Activated CD4-positive, CD25-positive, alpha-beta regulatory T cell treated with anti-CD3 and anti-CD28 coated beads, Interleukin-2, amount 50 U/mL, for 24 hours (primary cell): ENCODE data around the gene VMP1.
A peak's percentile ranks its signal among the peaks of the same experiment; 100 is the strongest.
"Not testable (repeated sequence)": the region's sequence is repeated elsewhere in the genome, so short reads cannot be mapped to it uniquely, and the experiment has no call there.

Source experiments
- ATAC-seq, 2 donors: fragments of 150-1000 bp; cut with Tn5 transposase; one replicate each; pipeline ENCODE4 v1.10.0; 2021; ENCODE audit warnings: mild to moderate bottlenecking in 1 of 2, moderate library complexity in 1 of 2

Gene VMP1

DNA sequence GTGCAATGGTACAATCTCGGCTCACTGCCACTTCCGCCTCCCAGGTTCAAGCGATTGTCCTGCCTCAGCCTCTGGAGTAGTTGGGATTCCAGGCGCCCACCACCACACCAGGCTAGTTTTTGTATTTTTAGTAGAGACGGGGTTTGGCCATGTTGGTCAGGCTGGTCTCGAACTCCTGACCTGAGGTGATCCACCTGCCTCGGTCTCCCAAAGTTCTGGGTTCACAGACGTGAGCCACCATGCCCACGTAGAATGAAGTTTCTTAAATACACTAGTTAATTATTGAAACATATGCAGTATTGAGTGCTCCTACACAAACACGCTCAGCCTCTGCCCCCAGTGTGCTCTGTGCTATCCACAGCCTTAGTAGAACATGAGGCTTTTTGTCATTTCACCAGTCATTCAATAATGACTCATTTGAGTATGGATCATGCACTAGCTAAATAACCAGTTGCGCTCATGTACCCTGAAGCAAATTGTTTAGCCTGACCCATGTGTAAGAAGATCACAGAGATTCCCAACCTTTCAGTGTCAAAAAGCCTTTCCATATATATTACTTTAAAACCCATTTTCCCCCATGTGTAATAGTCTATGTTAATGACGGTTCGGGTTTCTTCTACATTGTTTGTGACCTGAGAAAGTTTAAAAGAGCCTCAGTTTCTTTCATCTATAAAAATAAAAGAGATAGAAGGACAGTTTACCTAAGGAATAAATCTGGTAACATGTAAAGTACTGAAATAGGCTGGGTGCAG, 135.6 kb downstream of the VMP1 start:
- ATAC-seq, result peak; percentile 69 to 72

DNA sequence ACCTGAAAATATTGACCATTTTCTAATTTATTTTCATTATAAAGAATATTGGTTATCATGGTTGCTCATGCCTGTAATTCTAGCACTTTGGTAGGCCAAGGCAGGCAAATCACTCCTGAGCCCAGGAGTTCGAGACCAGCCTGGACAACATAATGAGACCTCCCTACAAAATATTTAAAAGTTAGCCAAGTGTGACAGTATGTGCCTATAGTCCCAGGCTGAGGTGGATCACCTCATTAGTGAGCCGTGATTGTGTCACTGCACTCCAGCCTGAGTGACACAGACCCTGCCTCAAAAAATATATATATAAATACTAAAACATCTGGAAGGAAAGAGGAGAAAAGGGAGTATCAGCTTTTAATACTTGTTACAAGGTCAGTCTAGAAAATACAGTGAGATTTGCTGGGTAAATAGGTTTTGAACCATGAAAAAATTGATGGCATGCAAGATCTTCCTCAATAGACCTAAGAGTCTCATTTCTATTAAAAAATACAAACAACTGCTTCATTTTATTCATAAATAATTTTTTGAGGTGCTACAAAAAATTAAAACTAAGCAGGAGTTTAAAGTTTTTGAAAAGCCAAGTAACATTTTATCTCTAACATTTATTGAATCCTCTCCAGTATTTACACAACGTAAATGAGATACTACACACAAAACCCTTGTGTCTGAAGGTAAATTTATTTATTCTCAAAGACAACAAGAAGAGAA, 137.6 kb downstream of the VMP1 start:
- no peak for ATAC-seq

DNA sequence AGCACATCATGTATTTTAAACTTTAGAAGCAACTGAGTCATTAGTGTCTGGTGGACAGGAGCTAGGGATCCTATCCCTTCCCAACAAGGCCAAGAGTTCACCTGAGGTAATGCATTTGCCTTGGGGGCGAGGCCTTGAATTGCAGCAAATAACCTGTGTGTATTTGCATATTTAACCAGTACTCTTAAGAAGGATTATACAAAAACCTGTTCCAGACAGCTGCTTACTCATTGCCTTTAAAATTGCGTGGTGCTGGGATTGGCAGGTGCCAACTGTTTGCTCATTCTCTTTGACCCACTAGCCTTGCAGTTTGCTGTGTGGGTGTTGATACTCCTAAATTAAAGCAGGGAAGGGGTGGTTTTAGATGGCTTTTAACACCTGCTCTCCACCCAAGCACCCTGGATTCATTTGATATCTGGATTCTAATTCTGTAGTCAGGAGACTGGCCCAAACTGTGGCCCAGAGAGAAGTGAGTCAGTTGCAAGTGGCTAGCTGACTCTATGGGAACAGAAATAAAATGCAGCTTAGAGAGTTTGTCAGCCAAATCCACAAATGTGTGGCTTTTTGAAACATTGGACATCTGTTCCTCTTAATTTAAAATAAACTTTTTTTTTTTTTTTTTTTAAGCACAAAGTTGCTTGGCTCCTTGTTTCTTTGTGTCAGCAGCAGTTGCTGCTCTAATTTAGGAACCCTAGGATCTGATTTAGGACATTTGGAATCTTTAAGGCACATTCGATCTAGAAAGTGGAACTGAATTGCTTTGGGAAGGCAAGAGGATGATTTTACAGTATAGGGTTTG, 138.3 kb downstream of the VMP1 start:
- peak; percentile 33 to 34 for ATAC-seq

DNA sequence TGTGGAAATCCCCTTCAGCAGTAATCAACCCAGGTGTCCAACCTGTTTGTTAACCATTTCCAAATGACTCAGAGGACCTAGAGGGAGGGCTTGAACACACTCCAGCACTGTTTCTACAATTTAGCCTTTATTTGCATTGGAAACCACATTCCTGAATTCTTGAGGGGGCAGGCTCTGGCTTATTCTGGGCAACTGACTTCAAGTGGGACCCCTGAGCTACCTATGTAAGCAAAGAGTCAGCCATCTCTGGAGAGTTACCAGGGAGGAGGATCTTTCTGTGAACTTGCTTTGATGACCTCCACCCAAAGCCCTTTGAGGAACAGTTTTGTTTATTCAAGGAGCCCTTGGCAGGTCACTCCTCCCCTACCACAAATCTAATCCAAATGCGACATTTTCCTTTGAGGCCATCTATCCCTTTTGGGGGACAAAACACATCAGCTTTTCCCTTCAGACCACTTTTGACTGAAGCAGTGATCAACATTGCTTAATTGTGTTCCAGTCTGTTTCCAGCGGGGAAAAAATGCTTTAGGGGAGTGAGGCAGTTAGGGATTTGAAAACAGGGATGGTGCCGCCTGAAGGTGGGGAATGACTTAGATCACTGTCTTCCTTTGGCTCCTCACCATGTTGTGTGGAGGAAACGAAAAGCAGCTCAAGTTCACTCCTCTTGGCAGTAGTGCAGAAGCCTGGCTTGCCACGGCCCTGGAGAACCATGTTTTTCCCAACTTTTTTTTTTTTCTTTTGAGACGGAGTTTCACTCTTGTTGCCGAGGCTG, 139.1 kb downstream of the VMP1 start:
- ATAC-seq, result peak; percentile 60

DNA sequence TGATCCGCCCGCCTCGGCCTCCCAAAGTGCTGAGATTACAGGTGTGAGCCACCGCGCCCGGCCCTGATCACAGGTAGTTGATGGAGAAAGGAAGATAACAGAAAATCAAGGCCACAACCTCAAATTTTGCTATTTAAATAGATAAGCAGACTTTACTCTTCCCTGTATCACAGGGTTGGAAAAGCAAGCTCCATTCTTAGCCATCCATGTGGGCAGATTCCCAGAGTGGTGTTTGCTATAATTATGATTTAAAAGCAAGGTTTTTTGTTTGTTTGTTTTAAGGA, 140.9 kb downstream of the VMP1 start:
- ATAC-seq, result no peak

DNA sequence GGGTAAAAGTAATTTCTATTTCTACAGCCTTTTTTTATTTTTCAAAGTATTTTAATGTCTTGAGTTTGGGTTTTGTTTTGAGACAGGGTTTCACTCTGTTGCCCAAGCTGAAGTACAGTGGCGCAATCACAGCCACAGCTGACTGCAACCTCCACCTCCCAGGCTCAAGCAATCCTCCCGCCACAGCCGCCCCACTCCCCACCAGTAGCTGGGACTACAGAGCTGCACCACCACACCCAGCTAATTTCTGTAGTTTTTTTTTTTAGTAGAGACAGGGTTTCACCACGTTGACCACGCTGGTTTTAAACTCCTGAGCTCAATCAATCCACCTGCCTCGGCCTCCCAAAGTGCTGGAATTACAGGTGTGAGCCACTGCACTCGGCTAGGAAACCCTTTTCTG, 141.3 kb downstream of the VMP1 start:
- peak in 1 of 2 donors; percentile 19 for ATAC-seq

DNA sequence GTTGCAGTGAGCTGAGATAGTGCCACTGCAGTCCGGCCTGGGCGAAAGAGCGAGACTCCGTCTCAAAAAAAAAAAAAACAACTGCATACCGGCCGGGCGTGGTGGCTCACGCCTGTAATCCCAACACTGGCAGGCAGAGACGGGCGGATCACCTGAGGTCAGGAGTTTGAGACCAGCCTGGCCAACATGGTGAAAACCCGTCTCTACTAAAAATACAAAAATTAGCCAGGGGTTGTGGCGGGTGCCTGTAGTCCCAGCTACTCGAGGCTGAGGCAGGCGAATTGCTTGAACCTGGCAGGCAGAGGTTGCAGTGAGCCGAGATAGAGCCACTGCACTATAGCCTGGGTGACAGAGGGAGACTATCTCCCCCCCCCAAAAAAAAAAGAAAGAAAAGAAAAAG, 142.9 kb downstream of the VMP1 start:
- not testable (repeated sequence) for ATAC-seq

DNA sequence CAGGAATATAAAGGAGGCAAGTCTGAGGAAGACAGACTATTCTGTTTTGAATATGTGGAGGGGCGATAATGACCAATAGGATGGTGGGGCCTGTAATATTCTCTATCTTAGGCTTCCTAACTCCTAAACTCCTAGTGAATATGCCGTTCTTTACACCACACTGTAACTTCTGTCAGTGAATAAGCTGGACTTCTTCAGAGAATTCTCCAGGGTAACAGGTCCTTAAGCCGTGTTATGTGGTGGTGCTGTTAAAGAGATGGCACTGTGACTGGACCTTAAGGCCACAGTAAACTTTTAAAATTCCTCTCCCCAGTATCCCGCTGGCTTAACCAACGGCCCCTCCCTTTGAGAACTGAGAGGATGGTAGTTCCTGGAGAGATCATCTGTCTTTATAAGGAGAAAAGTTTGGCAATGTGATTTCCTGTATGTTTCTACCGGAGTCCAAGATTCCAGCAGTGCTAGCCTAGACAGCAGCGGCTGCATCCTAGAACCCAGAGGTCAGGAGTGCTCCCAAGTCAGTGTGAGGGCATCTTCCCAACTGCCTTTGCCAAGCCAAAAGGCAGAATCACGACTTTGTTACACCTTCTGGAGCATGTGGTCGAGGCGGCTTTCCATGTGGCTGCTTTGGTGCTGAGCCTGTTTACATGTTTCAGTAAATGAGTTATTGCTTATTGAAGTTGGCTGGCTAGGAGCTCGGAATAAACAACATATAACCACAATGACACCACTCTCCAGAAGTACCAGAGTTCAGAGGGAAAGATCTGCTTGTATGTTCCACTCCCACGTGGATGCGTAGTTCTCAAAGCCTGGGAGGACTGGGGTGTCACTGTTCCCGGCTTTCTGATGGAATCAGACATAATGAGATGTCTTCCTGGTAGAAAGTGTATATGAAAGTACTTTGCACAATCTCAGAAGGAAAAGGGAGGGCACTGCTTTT, 144.3 kb downstream of the VMP1 start:
- ATAC-seq, result no peak

DNA sequence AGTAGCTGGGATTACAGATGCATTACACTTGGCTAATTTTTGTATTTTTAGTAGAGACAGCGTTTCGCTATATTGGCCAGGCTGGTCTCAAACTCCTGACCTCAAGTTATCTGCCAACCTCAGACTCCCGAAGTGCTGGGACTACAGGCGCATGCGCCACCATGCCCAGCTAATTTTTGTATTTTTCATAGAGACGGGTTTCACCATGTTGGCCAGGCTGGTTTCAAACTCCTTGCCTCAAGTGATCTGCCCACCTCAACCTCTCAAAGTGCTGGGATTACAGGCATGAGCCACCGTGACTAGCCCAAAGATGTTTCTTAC, 145.4 kb downstream of the VMP1 start:
- not testable (repeated sequence) for ATAC-seq

DNA sequence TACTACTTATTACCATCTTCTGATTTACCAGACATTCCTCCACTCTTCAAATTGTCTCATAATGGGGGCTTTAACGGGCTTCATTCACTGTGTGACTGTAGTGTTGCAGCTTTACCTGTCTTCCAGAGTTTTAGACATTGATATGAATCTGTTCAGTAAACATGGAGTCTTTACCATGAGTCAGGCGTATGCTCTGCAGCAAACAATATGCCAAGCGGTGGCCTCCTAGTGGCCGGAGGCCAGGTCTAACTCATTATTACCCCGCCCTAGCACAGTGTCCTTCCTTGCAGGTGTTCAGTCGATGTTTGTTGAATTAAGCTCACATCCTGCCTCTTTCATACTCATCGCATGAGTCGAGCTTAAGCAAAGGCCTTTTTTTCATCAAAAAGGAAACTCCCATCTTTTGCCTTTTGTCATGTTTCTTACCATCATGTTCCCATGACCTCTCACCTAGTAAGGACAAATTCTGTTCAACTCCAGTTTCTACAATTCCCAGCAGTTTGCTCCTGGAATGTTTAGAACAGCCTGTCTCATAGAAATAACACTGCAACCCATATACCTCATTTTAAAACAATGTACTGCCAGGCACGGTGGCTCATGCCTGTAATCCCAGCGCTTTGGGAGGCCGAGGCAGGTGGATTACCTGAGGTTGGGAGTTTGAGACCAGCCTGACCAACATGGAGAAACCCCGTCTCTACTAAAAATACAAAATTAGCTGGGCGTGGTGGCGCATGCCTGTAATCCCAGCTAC, 145.9 kb downstream of the VMP1 start:
- ATAC-seq, result peak; percentile 92 to 94

DNA sequence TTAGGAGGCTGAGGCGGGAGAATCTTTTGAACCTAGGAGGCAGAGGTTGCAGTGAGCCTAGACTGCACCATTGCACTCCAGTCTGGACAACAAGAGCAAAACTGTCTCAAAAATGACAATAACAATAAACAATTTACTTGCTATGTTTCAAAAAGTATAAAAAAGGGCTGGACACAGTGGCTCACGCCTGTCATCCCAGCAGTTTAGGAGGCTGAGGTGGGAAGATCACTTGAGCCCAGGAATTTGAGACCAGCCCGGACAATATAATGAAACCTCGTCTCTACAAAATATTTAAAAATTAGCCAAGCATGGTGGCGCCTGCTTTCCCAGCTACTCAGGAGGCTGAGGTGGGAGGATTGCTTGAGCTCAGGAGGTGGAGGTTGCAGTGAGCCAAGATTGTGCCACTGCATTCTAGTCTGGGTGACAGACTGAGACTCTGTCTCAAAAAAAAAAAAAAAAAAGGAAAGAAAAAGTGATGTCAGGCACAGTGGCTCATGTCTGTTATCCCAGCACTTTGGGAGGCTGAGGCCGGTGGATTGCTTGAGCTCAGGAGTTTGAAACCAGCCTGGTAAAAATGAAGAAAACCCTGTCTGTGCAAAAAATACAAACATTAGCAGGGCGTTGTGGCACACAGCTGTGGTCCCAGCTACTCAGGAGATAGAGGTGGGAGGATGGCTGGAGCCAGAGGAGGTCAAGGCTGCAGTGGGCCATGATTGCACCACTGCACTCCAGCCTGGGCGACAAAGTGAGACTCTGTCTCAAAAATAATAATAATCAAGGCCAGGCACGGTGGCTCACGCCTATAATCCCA, 146.7 kb downstream of the VMP1 start:
- not testable (repeated sequence) for ATAC-seq

DNA sequence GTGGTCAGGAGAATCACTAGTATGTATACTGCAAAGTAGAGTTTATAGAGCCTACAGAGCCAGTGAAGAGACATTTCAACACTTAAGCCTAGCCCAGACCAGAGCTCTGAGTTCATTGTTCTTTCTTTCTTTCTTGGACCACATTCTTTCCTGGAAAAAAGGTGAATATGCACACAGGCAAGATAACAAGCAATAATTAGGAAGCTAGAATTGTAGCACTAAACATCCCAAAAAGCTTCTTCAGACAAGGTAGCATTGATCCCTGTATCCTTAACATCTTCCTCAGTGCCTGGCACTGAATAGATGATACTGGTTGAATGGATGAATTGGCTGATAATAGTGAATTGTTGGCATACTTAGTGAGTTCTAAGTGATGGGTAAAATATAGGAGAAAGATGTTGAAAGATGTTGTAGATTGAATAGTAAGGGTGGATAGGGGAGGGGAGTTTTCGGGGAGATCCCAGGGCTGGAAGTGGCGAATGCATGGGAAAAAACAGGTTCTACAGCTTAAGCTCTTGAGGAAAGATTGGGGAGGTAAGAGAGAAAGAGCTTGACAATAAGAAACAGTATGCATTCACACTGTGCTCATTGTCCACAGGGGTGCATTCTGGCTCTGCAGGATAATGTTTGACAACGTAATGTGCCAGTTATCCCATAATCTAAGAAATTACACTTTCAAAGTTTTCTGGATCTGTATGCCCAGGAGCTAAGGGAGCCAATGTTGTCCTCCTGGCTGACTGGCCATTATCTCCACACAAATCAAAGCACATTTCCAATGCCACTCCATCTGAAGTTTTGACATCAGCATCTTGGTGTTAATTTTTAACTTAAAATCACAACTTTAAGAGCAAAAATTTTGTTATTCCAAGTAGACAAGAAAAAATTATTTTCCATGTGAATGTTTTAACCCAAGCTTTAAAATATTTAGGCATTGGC, 149.7 kb downstream of the VMP1 start:
- ATAC-seq, result no peak

DNA sequence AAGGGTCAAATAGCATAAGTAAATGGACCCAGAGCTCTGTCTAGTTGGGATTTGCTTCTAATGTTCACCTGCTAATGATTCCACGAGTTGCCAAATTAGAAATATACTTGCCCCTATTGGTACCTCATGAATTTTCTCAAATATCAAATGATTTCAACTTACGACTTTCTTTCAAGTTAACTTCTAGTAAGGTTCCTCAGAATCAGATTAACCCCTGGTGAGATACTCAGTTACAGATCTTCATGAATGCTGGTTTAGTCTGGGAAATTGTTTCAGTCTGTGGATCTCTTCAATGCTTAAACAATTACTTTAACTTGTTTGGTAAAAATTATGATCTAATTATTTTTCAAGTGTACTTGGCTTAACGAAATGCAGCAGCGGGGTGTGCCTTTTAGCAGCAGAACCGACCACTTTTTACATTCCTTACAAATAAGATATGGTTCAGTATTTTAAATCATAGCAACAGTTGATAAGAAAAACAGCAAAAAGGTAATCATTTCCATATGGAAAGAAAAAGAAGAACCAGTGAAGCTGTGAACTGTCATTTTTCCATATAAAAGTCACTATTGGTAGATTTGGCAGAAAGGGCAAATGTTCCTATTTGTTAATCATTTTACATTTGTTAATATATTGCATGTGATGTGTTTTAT, 150.8 kb downstream of the VMP1 start:
- no peak for ATAC-seq

DNA sequence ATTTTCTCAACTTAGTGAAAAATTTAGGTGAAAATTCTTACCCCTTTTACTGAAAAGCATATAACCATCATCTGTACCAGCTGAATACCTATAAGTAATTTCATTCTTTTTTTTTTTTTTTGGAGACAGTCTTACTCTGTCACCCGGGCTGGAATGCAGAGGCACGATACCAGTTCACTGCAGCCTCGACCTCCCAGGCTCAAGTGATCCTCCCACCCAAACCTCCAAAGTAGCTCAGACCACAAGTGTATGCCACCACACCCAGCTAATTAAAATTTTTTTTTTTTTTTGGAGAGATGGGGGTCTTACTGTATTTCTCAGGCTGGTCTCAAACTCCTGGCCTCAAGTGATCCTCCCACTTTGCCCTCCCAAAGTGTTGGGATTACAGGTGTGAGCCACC, 151.5 kb downstream of the VMP1 start:
- ATAC-seq, result no peak

DNA sequence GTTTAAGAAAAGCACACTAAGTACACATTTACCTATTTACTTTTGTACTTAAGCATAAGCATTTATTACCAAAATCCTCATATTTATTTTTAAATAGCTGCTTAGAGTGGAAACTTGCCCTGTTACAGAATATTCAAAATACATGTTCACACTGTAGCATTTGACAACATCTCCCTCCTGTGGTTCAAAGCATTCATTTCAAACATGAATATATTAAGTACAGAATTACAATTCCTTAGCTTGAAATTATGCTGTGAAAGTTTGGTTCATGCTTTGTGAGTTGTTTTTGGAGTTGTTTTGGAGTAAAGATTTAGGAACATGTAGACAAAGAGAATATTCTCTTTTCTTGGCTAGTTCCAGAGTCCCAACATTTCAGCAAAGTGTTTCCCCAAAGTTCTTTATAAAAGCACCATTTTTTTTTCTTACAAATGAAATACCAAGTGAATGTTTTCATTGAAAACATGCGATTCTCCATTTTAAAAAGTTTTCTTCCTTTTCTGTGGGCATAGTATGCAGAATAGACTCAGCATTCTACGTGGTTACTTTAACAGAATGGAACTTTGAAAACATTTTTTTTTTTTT, 152.1 kb downstream of the VMP1 start:
- ATAC-seq, result peak; percentile 70 to 76

DNA sequence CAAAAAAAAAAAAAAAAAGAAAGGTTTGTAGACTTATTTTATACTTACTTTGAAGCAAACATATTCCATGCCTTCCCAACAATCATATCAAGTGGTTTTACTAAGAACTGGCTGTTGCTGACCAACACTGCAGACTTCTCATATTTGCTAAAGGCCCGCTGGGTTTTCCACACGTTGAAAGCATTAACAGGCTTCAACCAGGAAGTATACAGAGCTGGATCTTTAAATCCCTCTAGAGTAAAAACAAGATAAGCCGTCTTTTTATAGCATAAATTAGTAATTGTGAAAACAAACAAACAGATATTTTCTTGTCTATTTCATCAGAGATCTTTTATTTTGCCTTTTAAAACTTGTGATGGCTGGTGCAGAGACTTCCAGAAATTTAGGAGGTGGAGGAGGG, 156.2 kb downstream of the VMP1 start:
- no peak for ATAC-seq

DNA sequence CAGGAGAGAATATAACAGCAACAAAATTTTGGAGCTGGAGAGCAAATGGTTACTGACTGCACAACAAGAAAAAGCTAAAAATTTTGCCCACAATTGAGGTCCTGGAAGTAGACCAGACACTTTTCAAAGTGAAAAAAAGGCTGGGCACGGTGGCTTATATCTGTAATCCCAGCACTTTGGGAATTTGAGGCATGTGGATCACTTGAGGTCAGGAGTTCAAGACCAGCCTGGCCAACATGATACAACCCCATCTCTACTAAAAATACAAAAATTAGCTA, 162.4 kb downstream of the VMP1 start:
- no peak for ATAC-seq

DNA sequence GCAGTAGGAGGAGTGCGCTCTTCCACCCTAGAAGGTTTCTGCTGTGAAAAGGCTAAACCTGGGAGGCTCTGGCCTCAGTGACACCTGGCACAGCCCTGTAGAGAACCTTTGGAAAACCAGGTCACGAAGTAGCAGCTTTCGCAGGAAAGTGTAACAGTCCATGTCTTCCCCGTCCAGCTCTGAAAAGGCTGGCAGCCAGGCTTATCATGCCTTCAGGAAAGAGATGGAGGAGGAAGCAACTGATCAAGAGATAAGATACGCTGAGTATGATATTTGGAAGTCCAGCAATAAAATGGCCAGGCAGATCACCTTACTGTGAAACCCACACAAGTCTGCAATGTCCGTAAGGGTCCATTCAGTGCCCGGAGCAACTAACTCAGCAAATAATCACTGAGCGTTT, 163.0 kb downstream of the VMP1 start:
- ATAC-seq, result no peak

DNA sequence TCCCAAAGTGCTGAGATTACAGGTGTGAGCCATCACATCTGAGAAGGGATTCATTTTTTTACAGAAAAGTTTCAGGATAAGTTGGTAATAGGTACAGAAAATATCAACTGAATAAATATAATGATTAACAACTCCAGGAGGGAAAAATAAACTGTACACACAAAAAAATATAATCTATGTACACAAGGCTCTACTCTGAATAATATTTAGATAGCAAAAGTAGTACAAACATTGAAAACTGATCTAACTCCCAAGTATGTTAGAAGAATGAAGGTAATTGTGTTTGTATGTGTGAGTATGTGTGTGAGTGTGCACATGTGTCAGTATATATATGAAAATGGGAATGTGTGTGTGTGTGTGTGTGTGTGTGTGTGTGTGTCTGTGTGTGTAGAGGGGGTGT, 164.9 kb downstream of the VMP1 start:
- no peak for ATAC-seq
